Measurements from ENCODE around the gene SMAGP. TPM values are rescaled to one million over a fixed set of nuclear protein-coding genes. Genes with fewer than 3 reads are reported as not detected.

Gene SMAGP
- total and polyA plus RNA-seq, 4 donors, result 2.4 to 6.4 (median 4.2) TPM

- H3K36me3 ChIP-seq (ENCODE audit: control insufficient read depth in 4 of 4, insufficient read depth in 3 of 4, low read depth in 1 of 4, low read length in 3 of 4), result no peaks in the 10 kb centered on the region
- DNase-seq (ENCODE audit: low spot score), result peak; percentile 68
- H3K27me3 ChIP-seq (ENCODE audit: control insufficient read depth in 4 of 4, insufficient read depth in 4 of 4, low read length in 3 of 4), result no peaks in the 10 kb centered on the region
- no peaks in the 10 kb centered on the region for H3K9me3 ChIP-seq (ENCODE audit: control insufficient read depth in 4 of 4, low read length in 3 of 4)
- H3K27ac ChIP-seq (ENCODE audit: low read depth in 1 of 2, low read length in 2 of 2), result peak within 1 kb of the TSS; percentile 76 to 79
- H3K4me3 ChIP-seq (ENCODE audit: low read depth in 1 of 3, low read length in 3 of 3), result peak within 1 kb of the TSS; percentile 76 to 98 (median 90)
- no peak for TF ChIP-seq FOXA1 (IDR thresholded peaks at IDR 0.05)
- no peak for TF ChIP-seq HNF4G (IDR thresholded peaks at IDR 0.05)
- TF ChIP-seq RAD21 (IDR thresholded peaks at IDR 0.05), result peak in 1 of 2 donors; percentile 31
- TF ChIP-seq GABPA (IDR thresholded peaks at IDR 0.05 in 1 of 2, conservative IDR thresholded peaks at IDR 0.05 in 1 of 2), result no peak
- TF ChIP-seq, protein P1, sequence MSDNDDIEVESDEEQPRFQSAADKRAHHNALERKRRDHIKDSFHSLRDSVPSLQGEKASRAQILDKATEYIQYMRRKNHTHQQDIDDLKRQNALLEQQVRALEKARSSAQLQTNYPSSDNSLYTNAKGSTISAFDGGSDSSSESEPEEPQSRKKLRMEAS (IDR thresholded peaks at IDR 0.05), result peak; percentile 8
- no peak for TF ChIP-seq ZBTB33 (IDR thresholded peaks at IDR 0.05)
- TF ChIP-seq EGR1 (IDR thresholded peaks at IDR 0.05; ENCODE audit: low read depth in 2 of 2), result no peak
- TF ChIP-seq, protein P2, sequence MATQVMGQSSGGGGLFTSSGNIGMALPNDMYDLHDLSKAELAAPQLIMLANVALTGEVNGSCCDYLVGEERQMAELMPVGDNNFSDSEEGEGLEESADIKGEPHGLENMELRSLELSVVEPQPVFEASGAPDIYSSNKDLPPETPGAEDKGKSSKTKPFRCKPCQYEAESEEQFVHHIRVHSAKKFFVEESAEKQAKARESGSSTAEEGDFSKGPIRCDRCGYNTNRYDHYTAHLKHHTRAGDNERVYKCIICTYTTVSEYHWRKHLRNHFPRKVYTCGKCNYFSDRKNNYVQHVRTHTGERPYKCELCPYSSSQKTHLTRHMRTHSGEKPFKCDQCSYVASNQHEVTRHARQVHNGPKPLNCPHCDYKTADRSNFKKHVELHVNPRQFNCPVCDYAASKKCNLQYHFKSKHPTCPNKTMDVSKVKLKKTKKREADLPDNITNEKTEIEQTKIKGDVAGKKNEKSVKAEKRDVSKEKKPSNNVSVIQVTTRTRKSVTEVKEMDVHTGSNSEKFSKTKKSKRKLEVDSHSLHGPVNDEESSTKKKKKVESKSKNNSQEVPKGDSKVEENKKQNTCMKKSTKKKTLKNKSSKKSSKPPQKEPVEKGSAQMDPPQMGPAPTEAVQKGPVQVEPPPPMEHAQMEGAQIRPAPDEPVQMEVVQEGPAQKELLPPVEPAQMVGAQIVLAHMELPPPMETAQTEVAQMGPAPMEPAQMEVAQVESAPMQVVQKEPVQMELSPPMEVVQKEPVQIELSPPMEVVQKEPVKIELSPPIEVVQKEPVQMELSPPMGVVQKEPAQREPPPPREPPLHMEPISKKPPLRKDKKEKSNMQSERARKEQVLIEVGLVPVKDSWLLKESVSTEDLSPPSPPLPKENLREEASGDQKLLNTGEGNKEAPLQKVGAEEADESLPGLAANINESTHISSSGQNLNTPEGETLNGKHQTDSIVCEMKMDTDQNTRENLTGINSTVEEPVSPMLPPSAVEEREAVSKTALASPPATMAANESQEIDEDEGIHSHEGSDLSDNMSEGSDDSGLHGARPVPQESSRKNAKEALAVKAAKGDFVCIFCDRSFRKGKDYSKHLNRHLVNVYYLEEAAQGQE (IDR thresholded peaks at IDR 0.05), result no peak
- TF ChIP-seq JUND (IDR thresholded peaks at IDR 0.05), result no peak
- peak; percentile 67 for TF ChIP-seq CTCF (IDR thresholded peaks at IDR 0.05; ENCODE audit: low read depth, low read length, missing input control)
- no peak for TF ChIP-seq SP1 (IDR thresholded peaks at IDR 0.05)
- no peak for TF ChIP-seq YY1 (IDR thresholded peaks at IDR 0.05)
- H3K9ac ChIP-seq (ENCODE audit: low read depth in 1 of 2, low read length in 2 of 2), result peak within 1 kb of the TSS; percentile 64 to 73
- 2% methylated on average over 35 of the region's 35 CpGs for WGBS
- peaks cover 0 to 16% (median 6%) of the 10 kb centered on the region in 4 donors for H3K4me1 ChIP-seq (ENCODE audit: control insufficient read depth in 4 of 4, insufficient read depth in 4 of 4, low read length in 3 of 4)
Observed at GRCh38 chr12:51217968-51218606, 52.1 kb downstream of the SMAGP start, which contains the start of gene POU6F1. POU6F1 (minus strand) TSS chr12:51218062; CDS start chr12:51206836, 11,226 bp downstream.

All from liver (tissue), 9 donors.